Measurements from ENCODE around the gene LMLN.

The LMLN gene

DNA sequence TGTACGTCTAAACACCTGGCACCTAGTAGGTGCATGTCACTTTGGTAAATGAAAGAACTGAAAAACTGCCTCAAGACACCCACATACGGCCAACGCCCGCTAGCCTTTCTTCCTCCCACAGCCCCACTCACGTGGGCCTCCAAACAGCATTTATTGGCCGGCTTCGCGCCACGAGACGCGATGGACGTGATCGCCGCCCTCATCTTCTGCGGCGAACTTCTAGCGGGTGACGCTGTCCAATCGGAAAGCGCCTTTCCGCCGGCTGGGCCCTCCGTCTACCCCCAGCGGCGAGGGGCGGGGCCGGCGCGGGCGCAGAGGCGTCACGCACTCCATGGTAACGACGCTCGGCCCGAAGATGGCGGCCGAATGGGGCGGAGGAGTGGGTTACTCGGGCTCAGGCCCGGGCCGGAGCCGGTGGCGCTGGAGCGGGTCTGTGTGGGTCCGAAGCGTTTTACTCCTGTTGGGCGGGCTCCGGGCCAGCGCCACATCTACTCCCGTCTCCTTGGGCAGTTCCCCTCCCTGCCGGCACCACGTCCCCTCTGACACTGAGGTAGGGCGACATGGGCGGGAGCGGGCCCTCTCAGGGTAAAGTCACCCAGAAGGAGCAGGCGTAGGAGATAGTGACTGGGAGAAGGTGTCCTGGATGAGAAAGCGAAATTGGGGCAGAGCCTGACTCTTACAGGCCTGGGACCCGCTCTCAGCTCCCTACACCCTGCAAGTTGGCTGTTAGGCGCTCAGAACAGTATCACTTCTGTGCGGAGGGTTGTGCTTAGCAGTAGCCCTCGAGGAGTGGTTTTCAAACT lies at the start of gene LMLN:
TSS of gene LMLN (plus strand) at position 327 of the 803 bp plus-strand sequence. CDS start at position 356, 29 bp downstream.
- TF ChIP-seq NFIC (IDR thresholded peaks at IDR 0.05) (no peak), TAF1 (IDR thresholded peaks at IDR 0.05; ENCODE audit: low read depth) (peak; percentile 96), TEAD4 (IDR thresholded peaks at IDR 0.05) (0 out of 2 replicates have a peak, but pooled peaks have one; percentile 8), USF1 (IDR thresholded peaks at IDR 0.05) (peak; percentile 97), RAD21 (IDR thresholded peaks at IDR 0.05; ENCODE audit: low read depth) (0 out of 2 replicates have a peak, but pooled peaks have one; percentile 2), CREB1 (IDR thresholded peaks at IDR 0.05; ENCODE audit: low read depth) (peak; percentile 79; the same call in 1 of the 2 replicates), EGR1 (IDR thresholded peaks at IDR 0.05) (peak; percentile 37; the same call in 1 of the 2 replicates), CEBPB (IDR thresholded peaks at IDR 0.05) (no peak), ZBTB7A (IDR thresholded peaks at IDR 0.05; ENCODE audit: low read depth) (no peak), YY1 (IDR thresholded peaks at IDR 0.05; ENCODE audit: low read depth) (peak; percentile 95), MAX (IDR thresholded peaks at IDR 0.05) (peak; percentile 97)
- TF ChIP-seq, protein P1, sequence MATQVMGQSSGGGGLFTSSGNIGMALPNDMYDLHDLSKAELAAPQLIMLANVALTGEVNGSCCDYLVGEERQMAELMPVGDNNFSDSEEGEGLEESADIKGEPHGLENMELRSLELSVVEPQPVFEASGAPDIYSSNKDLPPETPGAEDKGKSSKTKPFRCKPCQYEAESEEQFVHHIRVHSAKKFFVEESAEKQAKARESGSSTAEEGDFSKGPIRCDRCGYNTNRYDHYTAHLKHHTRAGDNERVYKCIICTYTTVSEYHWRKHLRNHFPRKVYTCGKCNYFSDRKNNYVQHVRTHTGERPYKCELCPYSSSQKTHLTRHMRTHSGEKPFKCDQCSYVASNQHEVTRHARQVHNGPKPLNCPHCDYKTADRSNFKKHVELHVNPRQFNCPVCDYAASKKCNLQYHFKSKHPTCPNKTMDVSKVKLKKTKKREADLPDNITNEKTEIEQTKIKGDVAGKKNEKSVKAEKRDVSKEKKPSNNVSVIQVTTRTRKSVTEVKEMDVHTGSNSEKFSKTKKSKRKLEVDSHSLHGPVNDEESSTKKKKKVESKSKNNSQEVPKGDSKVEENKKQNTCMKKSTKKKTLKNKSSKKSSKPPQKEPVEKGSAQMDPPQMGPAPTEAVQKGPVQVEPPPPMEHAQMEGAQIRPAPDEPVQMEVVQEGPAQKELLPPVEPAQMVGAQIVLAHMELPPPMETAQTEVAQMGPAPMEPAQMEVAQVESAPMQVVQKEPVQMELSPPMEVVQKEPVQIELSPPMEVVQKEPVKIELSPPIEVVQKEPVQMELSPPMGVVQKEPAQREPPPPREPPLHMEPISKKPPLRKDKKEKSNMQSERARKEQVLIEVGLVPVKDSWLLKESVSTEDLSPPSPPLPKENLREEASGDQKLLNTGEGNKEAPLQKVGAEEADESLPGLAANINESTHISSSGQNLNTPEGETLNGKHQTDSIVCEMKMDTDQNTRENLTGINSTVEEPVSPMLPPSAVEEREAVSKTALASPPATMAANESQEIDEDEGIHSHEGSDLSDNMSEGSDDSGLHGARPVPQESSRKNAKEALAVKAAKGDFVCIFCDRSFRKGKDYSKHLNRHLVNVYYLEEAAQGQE (IDR thresholded peaks at IDR 0.05; ENCODE audit: low read depth): no peak

- TF ChIP-seq, protein P1 (IDR thresholded peaks at IDR 0.05; ENCODE audit: low read depth): no peak
- TF ChIP-seq RAD21 (IDR thresholded peaks at IDR 0.05; ENCODE audit: low read depth) (no peak), FOXM1 (IDR thresholded peaks at IDR 0.05; ENCODE audit: borderline replicate concordance, low read depth) (no peak), NFIC (IDR thresholded peaks at IDR 0.05) (no peak), TEAD4 (IDR thresholded peaks at IDR 0.05) (no peak), USF1 (IDR thresholded peaks at IDR 0.05) (no peak), TCF12 (IDR thresholded peaks at IDR 0.05; ENCODE audit: low read depth) (no peak), ZBTB7A (IDR thresholded peaks at IDR 0.05; ENCODE audit: low read depth) (no peak)
Measured at GRCh38 chr3:197912741-197913476, 47.1 kb upstream of the LMLN start.

- no peak for TF ChIP-seq NFIC (IDR thresholded peaks at IDR 0.05)
- TF ChIP-seq, protein P1 (IDR thresholded peaks at IDR 0.05; ENCODE audit: low read depth): no peak
Measured at GRCh38 chr3:197913641-197914380, 46.2 kb upstream of the LMLN start.

GRCh38 chr3:197926418-197926817 lies 33.6 kb upstream of the LMLN start:
- TF ChIP-seq TEAD4 (IDR thresholded peaks at IDR 0.05) (no peak), RAD21 (IDR thresholded peaks at IDR 0.05; ENCODE audit: low read depth) (peak; percentile 43), TAF1 (IDR thresholded peaks at IDR 0.05; ENCODE audit: low read depth) (no peak), ZBTB7A (IDR thresholded peaks at IDR 0.05; ENCODE audit: low read depth) (no peak), MAX (IDR thresholded peaks at IDR 0.05) (no peak), TCF12 (IDR thresholded peaks at IDR 0.05; ENCODE audit: low read depth) (no peak), CREB1 (IDR thresholded peaks at IDR 0.05; ENCODE audit: low read depth) (no peak), EGR1 (IDR thresholded peaks at IDR 0.05) (no peak)
- TF ChIP-seq, protein P1 (IDR thresholded peaks at IDR 0.05; ENCODE audit: low read depth): no peak
